AG09309 (cell line): ENCODE data around the gene WWTR1.

Experiments used
- DNase-seq: peaks from one replicate; pipeline ENCODE4 v3.0.0-alpha.2; 2010; ENCODE audit warnings: low read depth
- H3K4me3 ChIP-seq: 2 replicates; pipeline ENCODE4 v1.5.1; 2011; ENCODE audit warnings: mild to moderate bottlenecking, low read depth, low read length, moderate library complexity; ENCODE audit not compliant: control insufficient read depth
- TF ChIP-seq, protein P1 (sequence below): IDR thresholded peaks from 2 replicates; pipeline ENCODE4 v1.5.1; 2011; ENCODE audit warnings: mild to moderate bottlenecking, low read depth, low read length, inconsistent platforms; ENCODE audit not compliant: insufficient read depth, control insufficient read depth; ENCODE audit errors: missing control alignments

WWTR1 gene

DNA sequence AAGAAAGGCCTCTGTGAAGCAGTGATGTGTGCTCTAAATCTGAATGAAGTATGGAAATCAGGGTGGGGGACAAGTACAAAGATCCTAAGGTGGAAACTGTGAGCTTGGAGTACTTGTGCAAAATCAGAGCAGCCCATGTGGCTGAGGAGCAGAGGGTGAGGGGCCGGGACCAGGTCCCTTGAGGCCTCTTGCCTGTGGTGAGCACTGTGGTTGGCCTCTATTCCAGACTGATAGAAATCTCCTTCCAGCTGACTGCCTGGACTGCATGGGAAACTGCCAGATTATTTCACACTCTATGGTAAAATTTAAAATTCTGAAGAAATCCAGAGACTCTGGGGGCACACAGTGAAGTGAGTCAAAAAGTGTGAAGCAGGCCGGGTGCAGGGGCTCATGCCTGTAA, 101.9 kb downstream of the WWTR1 start:
- no peak overlapping the region for H3K4me3 ChIP-seq
- no peak for DNase-seq
- TF ChIP-seq, protein P1, sequence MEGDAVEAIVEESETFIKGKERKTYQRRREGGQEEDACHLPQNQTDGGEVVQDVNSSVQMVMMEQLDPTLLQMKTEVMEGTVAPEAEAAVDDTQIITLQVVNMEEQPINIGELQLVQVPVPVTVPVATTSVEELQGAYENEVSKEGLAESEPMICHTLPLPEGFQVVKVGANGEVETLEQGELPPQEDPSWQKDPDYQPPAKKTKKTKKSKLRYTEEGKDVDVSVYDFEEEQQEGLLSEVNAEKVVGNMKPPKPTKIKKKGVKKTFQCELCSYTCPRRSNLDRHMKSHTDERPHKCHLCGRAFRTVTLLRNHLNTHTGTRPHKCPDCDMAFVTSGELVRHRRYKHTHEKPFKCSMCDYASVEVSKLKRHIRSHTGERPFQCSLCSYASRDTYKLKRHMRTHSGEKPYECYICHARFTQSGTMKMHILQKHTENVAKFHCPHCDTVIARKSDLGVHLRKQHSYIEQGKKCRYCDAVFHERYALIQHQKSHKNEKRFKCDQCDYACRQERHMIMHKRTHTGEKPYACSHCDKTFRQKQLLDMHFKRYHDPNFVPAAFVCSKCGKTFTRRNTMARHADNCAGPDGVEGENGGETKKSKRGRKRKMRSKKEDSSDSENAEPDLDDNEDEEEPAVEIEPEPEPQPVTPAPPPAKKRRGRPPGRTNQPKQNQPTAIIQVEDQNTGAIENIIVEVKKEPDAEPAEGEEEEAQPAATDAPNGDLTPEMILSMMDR, result no peak

DNA sequence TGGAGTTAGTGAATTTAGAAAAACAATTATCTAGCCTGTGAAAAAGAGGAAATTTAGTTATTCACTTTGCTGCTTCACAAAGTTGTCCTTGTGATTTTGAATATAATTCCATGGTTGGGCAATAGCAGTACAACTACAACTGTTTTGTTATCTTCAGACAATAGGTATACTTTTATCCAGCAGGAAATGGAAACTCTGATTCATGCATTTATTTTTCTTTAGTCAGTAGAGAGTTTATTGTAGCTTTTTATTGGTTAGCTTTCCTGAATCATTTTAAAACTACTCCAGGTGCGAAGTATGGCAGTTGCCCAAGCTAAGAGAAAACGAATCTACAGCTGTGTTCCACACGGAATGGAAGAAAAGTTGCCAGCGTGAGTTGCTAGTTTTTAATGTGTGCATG, 103.0 kb downstream of the WWTR1 start:
- DNase-seq, result peak; percentile 86

DNA sequence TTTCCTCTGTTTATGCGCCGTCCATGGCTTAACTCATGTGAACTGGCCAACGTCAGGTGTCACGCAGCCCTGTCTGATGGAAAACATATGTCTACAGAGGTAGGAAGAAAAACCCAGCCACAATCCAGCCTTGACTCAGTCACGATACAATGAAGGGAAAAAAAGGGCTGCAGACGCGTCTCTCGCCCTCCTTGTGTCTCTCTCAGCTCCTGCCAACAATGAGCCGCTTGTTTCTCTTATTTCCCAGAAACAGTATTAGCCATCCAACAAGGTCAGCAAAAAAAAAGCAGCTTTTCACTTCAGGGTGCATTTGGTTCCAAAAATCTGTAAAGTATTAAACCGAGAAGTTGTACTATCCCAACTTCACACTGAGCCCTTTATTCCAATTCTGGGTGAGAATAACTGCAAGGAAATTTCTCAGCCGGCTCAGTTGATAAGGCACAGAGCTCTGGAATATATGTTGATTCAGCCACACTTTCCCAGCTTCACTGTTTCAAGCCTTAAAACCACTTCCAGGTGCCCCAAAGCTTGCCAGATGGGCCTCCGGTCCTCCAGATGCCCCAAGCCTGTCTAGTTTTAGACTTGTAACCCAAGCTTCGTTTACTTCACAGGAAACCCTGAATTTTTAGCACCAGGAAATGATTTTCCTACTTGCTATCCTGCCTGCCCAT, 103.9 kb downstream of the WWTR1 start:
- peak; percentile 82 for DNase-seq
- H3K4me3 ChIP-seq, result no peak overlapping the region
- TF ChIP-seq, protein P1, result no peak

More for the DNA sequence above, 103.0 kb downstream of the WWTR1 start:
- TF ChIP-seq, protein P1, result no peak
- no peak overlapping the region for H3K4me3 ChIP-seq

- no peak for DNase-seq
- H3K4me3 ChIP-seq, result no peak overlapping the region
- TF ChIP-seq, protein P1, result no peak
Measured at GRCh38 chr3:149552700-149553099, 105.1 kb downstream of the WWTR1 start.

DNA sequence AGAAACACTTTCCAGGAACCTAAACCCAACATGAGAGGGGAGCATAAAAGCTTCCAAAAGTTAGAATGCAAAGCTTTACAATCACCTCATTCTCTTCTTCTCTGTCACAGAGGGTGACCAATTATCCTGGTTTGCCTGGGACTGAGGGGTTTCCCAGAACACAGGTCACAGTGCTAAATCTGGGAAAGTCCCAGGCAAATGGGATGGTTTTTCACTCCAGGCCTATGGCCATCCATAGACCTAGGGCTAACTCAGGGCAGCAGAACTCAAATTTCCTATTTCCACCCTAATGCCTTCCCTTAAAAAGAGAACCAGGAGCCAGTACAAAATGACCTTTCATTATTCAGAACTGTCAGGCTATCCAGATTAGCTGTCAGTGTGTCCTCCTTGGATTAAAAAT, 106.3 kb downstream of the WWTR1 start:
- DNase-seq, result no peak
- TF ChIP-seq, protein P1, result no peak
- H3K4me3 ChIP-seq, result no peak overlapping the region

- no peak for DNase-seq
- TF ChIP-seq, protein P1, result no peak
- H3K4me3 ChIP-seq, result no peak overlapping the region
Measured at GRCh38 chr3:149548669-149549065, 109.2 kb downstream of the WWTR1 start.
